HG03095 (cell line): Measurements from ENCODE around the gene TIMM8A.
A peak's percentile ranks its signal among the peaks of the same experiment; 100 is the strongest.
"Not testable (repeated sequence)": the region's sequence is repeated elsewhere in the genome, so short reads cannot be mapped to it uniquely, and the experiment has no call there.

Experiments used
- ATAC-seq: cut with Tn5 transposase; IDR thresholded peaks from one replicate; pipeline ENCODE4 v1.9.1; 2021; ENCODE audit warnings: moderate library complexity; ENCODE audit not compliant: unreplicated experiment

TIMM8A gene

DNA sequence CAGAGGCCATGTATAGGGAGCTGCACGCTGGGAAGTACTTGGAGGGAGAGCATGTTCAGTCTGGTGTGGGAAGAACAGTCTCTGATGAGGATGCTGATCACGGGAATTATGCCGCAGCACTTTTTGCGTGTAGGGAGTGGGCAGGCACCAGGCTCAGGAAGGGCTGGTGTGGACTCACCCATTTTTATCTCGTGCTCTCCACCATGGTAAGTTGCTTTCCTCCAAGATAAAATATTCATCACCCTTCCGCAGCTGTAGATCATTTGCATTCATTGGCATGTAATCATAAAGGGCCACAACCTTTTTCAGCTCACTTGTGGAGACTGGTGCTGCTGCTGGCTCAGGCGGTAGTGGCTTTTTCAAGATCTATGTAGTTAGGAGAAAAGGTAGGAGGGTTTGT, 11.8 kb upstream of the TIMM8A start:
- ATAC-seq = no peak

- no peak for ATAC-seq
These were observed 11.4 kb upstream of the TIMM8A start for GRCh38 chrX:101359966-101360365.

GRCh38 chrX:101357166-101357795, 8.7 kb upstream of the TIMM8A start:
- ATAC-seq = no peak

DNA sequence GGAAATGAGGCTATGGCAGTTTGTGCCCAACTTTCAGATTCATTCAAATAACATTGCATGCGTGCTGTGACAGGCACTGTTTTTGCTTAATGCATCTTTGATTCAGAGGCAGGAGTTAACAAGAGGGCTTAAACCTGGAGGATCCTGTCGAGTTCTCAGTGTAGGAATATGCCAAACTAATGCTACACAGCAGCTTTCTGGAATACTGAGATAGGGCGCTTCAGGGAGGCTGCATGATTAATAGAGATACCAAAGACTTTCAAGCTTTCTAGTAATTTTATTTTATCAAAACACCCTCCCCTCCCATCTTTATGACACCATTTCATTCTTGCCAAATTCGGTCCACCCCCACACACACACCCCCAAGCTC, 636 bp upstream of the TIMM8A start:
- no peak for ATAC-seq

DNA sequence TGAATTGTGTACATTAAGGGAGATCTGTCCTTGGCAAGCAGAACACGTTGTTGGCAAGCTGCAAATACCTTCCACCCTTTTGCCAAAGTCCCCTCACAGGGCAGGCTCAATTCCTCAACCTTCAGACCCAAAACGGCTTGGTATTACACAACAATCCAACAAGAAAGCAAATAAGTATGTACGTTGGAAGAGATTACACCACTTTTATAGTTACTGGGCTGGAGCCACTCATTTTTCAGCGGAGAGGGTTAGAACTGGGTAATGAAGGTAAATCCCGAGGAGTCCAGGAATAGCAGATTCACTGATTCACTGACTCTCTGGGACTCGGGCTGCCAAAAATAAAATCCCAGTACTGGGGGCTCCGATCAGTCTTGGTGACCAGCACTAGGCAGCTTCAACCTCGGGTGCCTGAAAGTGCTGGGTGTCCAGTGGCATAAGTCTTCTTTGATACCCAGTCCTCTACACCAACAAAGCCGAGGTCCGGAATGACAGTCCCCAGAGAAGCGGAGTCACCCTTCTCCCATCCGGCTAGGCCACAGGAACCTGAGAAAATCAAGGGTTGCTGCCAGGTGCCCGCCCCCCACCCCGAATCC, 587 bp downstream of the TIMM8A start:
- ATAC-seq = peak; percentile 21

DNA sequence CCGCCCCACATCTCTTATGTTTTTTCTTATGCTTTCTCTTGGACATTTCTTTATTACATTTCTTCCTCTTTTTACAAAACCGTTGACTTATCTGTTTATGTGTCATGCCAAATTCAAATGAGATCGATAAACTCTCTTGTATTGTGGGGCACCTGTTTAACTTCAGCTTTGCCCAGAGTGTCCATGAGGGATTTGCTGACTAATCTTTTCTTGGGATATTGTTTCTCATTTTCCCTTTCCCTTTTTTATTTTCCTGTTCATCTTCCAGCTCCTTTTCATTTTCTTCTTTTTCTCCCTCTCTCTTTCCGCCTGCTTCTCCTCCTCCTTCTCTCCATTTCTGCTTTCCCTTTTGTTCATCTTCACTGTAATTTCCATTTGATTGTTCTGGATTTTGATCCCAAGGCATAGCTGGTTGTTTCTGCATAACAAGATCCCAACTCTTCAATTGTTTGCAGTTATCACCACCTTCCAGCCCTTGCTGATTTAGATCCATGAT, 10.7 kb downstream of the TIMM8A start:
- ATAC-seq = no peak

DNA sequence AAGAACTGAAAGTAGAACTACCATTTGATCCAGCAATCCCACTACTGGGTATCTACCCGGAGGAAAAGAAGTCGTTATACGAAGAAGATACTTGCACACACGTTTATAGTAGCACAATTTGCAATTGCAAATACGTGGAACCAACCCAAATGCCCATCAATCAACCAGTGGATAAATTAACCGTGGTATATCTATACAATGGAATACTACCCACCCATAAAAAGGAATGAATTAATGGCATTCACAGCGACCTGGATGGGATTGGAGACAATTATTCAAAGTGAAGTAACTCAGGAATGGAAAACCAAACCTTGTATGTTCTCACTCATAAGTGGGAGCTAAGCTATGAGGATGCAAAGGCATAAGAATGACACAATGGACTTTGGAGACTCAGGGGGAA, 14.2 kb downstream of the TIMM8A start:
- not testable (repeated sequence) for ATAC-seq

DNA sequence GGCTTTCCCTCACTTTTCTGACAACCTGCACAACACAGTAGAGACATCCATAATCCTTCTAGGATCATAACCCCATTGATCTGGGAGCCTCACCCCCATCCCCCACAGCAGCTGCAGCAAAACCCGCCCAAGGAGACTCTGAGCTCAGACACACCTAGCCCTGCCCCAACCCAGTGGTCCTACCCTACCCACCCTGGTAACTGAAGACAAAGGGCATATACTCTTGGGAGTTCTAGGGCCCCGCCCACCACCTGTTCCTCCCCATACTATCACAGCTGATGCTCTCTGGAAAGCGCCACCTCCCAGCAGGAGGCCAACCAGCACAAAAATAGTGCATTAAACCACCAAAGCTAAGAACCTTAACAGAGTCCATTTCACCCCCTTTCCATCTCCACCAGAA, 21.9 kb downstream of the TIMM8A start:
- not testable (repeated sequence) for ATAC-seq

GRCh38 chrX:101303790-101304189, 44.8 kb downstream of the TIMM8A start:
- ATAC-seq = no peak
